DOHH2 (cell line): ENCODE data around the gene CLTA.
"Not testable (repeated sequence)": the region's sequence is repeated elsewhere in the genome, so short reads cannot be mapped to it uniquely, and the experiment has no call there.

ENCODE experiments used
- H3F3A ChIP-seq: fragments of 200-600 bp; sonication (generic), shearing (Covaris generic); 2 replicates; pipeline ENCODE4 v1.6.0; 2016; ENCODE audit warnings: antibody characterized with exemption, mild to moderate bottlenecking; ENCODE audit not compliant: control insufficient read depth, insufficient read depth
- H3K27ac ChIP-seq: fragments of 200-600 bp; sonication (generic); 2 replicates; pipeline ENCODE4 v1.5.1; 2014; ENCODE audit warnings: low read depth, mild to moderate bottlenecking, low read length, moderate library complexity
- H3K27me3 ChIP-seq: fragments of 200-600 bp; sonication (generic); 2 replicates; pipeline ENCODE4 v1.6.1; 2014; ENCODE audit warnings: mild to moderate bottlenecking, low read length, mixed read lengths; ENCODE audit not compliant: control insufficient read depth
- H3K36me3 ChIP-seq: fragments of 200-600 bp; sonication (generic); 2 replicates; pipeline ENCODE4 v1.6.1; 2014; ENCODE audit warnings: mild to moderate bottlenecking, low read length, moderate library complexity, mixed read lengths; ENCODE audit not compliant: control insufficient read depth
- H3K4me1 ChIP-seq: fragments of 200-600 bp; sonication (generic); 2 replicates; pipeline ENCODE4 v1.6.1; 2014; ENCODE audit warnings: mild to moderate bottlenecking, low read length, mixed read lengths; ENCODE audit not compliant: control insufficient read depth
- H3K4me2 ChIP-seq: fragments of 200-600 bp; sonication (generic); 2 replicates; pipeline ENCODE4 v1.6.0; 2014; ENCODE audit warnings: mild to moderate bottlenecking, low read length, moderate library complexity
- H3K4me3 ChIP-seq: fragments of 200-600 bp; sonication (generic); 2 replicates; pipeline ENCODE4 v1.5.1; 2014; ENCODE audit warnings: mild to moderate bottlenecking, low read length, mixed read lengths
- H3K79me2 ChIP-seq: fragments of 200-600 bp; sonication (generic); 2 replicates; pipeline ENCODE4 v1.6.1; 2014; ENCODE audit warnings: mild to moderate bottlenecking, low read length, mixed read lengths; ENCODE audit not compliant: control insufficient read depth
- H3K9me2 ChIP-seq: fragments of 200-600 bp; sonication (generic); replicated peaks from 2 replicates; pipeline ENCODE4 v1.6.1; 2014; ENCODE audit warnings: mild to moderate bottlenecking, low read length, mixed read lengths; ENCODE audit not compliant: control insufficient read depth
- H3K9me3 ChIP-seq: fragments of 200-600 bp; sonication (generic); 2 replicates; pipeline ENCODE4 v1.6.1; 2014; ENCODE audit warnings: antibody characterized with exemption, low read length, mixed read lengths; ENCODE audit not compliant: control insufficient read depth, insufficient read depth
- H4K20me1 ChIP-seq: fragments of 200-600 bp; sonication (generic); 2 replicates; pipeline ENCODE4 v1.6.0; 2014; ENCODE audit warnings: low read depth, mild to moderate bottlenecking, antibody characterized with exemption, low read length, moderate library complexity; ENCODE audit not compliant: control insufficient read depth, insufficient read depth
- CTCF ChIP-seq: fragments of 200-600 bp; sonication (generic); IDR thresholded peaks from one replicate; pipeline ENCODE4 v1.5.1; 2014; ENCODE audit warnings: antibody characterized with exemption, mild to moderate bottlenecking, low read depth, low read length; ENCODE audit not compliant: poor library complexity, severe bottlenecking
- EZH2phosphoT487 ChIP-seq: fragments of 200-600 bp; sonication (generic); IDR thresholded peaks from 2 replicates; pipeline ENCODE4 v1.6.1; 2017; ENCODE audit warnings: borderline replicate concordance, mild to moderate bottlenecking, antibody characterized with exemption, low read length, moderate library complexity, mixed read lengths

Gene CLTA

GRCh38 chr9:36173861-36174260 is 16.9 kb upstream of the CLTA start:
- Histone ChIP-seq H3K4me1 (no peaks in the 10 kb centered on the region), H3K9me3 (no peaks in the 10 kb centered on the region), H3K27ac (no peak overlapping the region), H3F3A (no peaks in the 10 kb centered on the region), H3K4me3 (no peak overlapping the region), H4K20me1 (no peaks in the 10 kb centered on the region), H3K36me3 (no peaks in the 10 kb centered on the region), H3K9me2 (no peaks in the 10 kb centered on the region), H3K79me2 (no peaks in the 10 kb centered on the region), H3K4me2 (no peak overlapping the region), H3K27me3 (peaks cover 7% of the 10 kb centered on the region)
- TF ChIP-seq EZH2phosphoT487 (no peak), CTCF (no peak)

GRCh38 chr9:36174271-36174670 is 16.4 kb upstream of the CLTA start:
- Histone ChIP-seq H3K9me2 (no peaks in the 10 kb centered on the region), H3K4me1 (no peaks in the 10 kb centered on the region), H4K20me1 (no peaks in the 10 kb centered on the region), H3F3A (no peaks in the 10 kb centered on the region), H3K4me2 (no peak overlapping the region), H3K79me2 (no peaks in the 10 kb centered on the region), H3K9me3 (no peaks in the 10 kb centered on the region), H3K27ac (no peak overlapping the region), H3K4me3 (no peak overlapping the region), H3K36me3 (no peaks in the 10 kb centered on the region), H3K27me3 (peaks cover 7% of the 10 kb centered on the region)
- TF ChIP-seq EZH2phosphoT487 (no peak), CTCF (no peak)

GRCh38 chr9:36174731-36175130 is 16.0 kb upstream of the CLTA start:
- no peak overlapping the region for H3K27ac ChIP-seq
- TF ChIP-seq CTCF (no peak), EZH2phosphoT487 (no peak)
- no peaks in the 10 kb centered on the region for H3F3A ChIP-seq
- H4K20me1 ChIP-seq: no peaks in the 10 kb centered on the region
- no peaks in the 10 kb centered on the region for H3K9me3 ChIP-seq
- H3K4me1 ChIP-seq: no peaks in the 10 kb centered on the region
- no peaks in the 10 kb centered on the region for H3K36me3 ChIP-seq
- no peak overlapping the region for H3K4me3 ChIP-seq
- no peaks in the 10 kb centered on the region for H3K9me2 ChIP-seq
- no peaks in the 10 kb centered on the region for H3K79me2 ChIP-seq
- no peak overlapping the region for H3K4me2 ChIP-seq
- peaks cover 7% of the 10 kb centered on the region for H3K27me3 ChIP-seq

- not testable (repeated sequence) for H3K4me2 ChIP-seq, H3F3A ChIP-seq, H3K27ac ChIP-seq, H3K36me3 ChIP-seq, H3K9me2 ChIP-seq, H3K9me3 ChIP-seq, H3K4me1 ChIP-seq, H4K20me1 ChIP-seq, H3K79me2 ChIP-seq, H3K4me3 ChIP-seq, H3K27me3 ChIP-seq
These were observed 15.5 kb upstream of the CLTA start for GRCh38 chr9:36175209-36175608.

- not testable (repeated sequence) for H3K27ac ChIP-seq, H3K9me3 ChIP-seq, H3F3A ChIP-seq
These were observed 14.2 kb upstream of the CLTA start for GRCh38 chr9:36176496-36176895.

More at GRCh38 chr9:36176496-36176895, 14.2 kb upstream of the CLTA start:
- H3K4me1 ChIP-seq, H3K4me3 ChIP-seq, H3K4me2 ChIP-seq, H3K27me3 ChIP-seq, H4K20me1 ChIP-seq, H3K36me3 ChIP-seq, H3K79me2 ChIP-seq, H3K9me2 ChIP-seq: not testable (repeated sequence)
